Endothelial cell of umbilical vein (primary cell): Measurements from ENCODE around the gene RBKS. TPM values are rescaled to one million over a fixed set of nuclear protein-coding genes. Genes with fewer than 3 reads are reported as not detected.

Source experiments
- BruUV-seq: library from RNA; stranded (reverse); fragments of 400-500 nt; replicated peaks from 2 replicates; lab custom pipeline; 2021; lab: Mats Ljungman, UMichigan
- CTCF ChIA-PET: fragments of 300-600, 350-600 bp; sonication (Branson Sonifier 250); formaldehyde crosslinking; loops from one replicate; lab custom pipeline; 2021; ENCODE audit warnings: antibody characterized with exemption, inconsistent platforms; lab: Charles Lee
- POLR2A ChIA-PET: fragments of 300-600, 350-600 bp; sonication (Branson Sonifier 250); formaldehyde crosslinking; loops from one replicate; lab custom pipeline; 2021; ENCODE audit warnings: antibody characterized with exemption, inconsistent platforms; lab: Charles Lee
- DNase-seq: peaks from one replicate; pipeline ENCODE4 v3.0.0-alpha.2; 2011; ENCODE audit warnings: low read depth, low spot score
- FAIRE-seq: peaks from 2 replicates; lab custom pipeline; 2011; peaks lifted over from hg19 to GRCh38; lab: Jason Lieb, UNC
- H2AFZ ChIP-seq: 2 replicates; pipeline ENCODE4 v1.6.0; 2012; ENCODE audit warnings: low read depth, low read length, control low read depth, inconsistent platforms
- H3K27ac ChIP-seq: 2 replicates; pipeline ENCODE4 v1.5.1; 2011; ENCODE audit warnings: low read depth, mild to moderate bottlenecking, control low read depth, low read length, moderate library complexity; ENCODE audit not compliant: insufficient read depth
- H3K27me3 ChIP-seq, 2 experiments: 2 replicates each; pipeline versions ENCODE4 v1.6.0 to v1.6.1; 2011; ENCODE audit warnings: low read length in 2 of 2, mixed read lengths in 1 of 2; ENCODE audit not compliant: control insufficient read depth in 2 of 2, insufficient read depth in 2 of 2
- H3K36me3 ChIP-seq, 2 experiments: 2 replicates in 1 of 2; 3 replicates in 1 of 2; pipeline ENCODE4 v1.5.1; 2011; ENCODE audit warnings: low read length in 2 of 2, mild to moderate bottlenecking in 1 of 2, moderate library complexity in 1 of 2; ENCODE audit not compliant: control insufficient read depth in 2 of 2, insufficient read depth in 2 of 2; ENCODE audit errors: extremely low read depth in 1 of 2
- H3K4me1 ChIP-seq: 3 replicates; pipeline ENCODE4 v1.5.1; 2011; ENCODE audit warnings: mild to moderate bottlenecking, low read length; ENCODE audit not compliant: control insufficient read depth, insufficient read depth; ENCODE audit errors: extremely low read depth
- H3K4me2 ChIP-seq: 2 replicates; pipeline ENCODE4 v1.6.1; 2011; ENCODE audit warnings: low read length, control low read depth, mixed read lengths; ENCODE audit not compliant: insufficient read depth
- H3K4me3 ChIP-seq, 3 experiments: fragments of 200-600 bp in 1 of 3; sonication (generic), shearing (Covaris generic) in 1 of 3; replicated peaks in 1 of 3; 2 replicates each; pipeline ENCODE4 v1.5.1; 2011 to 2016; ENCODE audit warnings: control low read depth in 3 of 3, low read length in 3 of 3, mild to moderate bottlenecking in 2 of 3, inconsistent platforms in 1 of 3, low read depth in 1 of 3, moderate library complexity in 1 of 3; ENCODE audit not compliant: insufficient read depth in 1 of 3
- H3K79me2 ChIP-seq: 2 replicates; pipeline ENCODE4 v1.6.0; 2012; ENCODE audit warnings: low read length, inconsistent platforms; ENCODE audit not compliant: control insufficient read depth, insufficient read depth
- H3K9ac ChIP-seq: replicated peaks from 2 replicates; pipeline ENCODE3; 2011; ENCODE audit warnings: low read length, control low read depth; ENCODE audit not compliant: insufficient read depth; ENCODE audit errors: extremely low read depth
- H3K9me1 ChIP-seq: replicated peaks from 3 replicates; pipeline ENCODE4 v1.6.0; 2011; ENCODE audit warnings: mild to moderate bottlenecking, low read length; ENCODE audit not compliant: control insufficient read depth, insufficient read depth; ENCODE audit errors: extremely low read depth
- H3K9me3 ChIP-seq: replicated peaks from 2 replicates; pipeline ENCODE4 v1.5.1; 2012; ENCODE audit warnings: low read length, inconsistent platforms; ENCODE audit not compliant: control insufficient read depth, insufficient read depth
- H4K20me1 ChIP-seq: replicated peaks from 2 replicates; pipeline ENCODE3; 2011; ENCODE audit warnings: mild to moderate bottlenecking, low read length; ENCODE audit not compliant: control insufficient read depth, insufficient read depth; ENCODE audit errors: extremely low read depth
- EZH2 ChIP-seq: IDR thresholded peaks from 2 replicates; pipeline ENCODE4 v1.6.1; 2012; ENCODE audit warnings: borderline replicate concordance, low read depth, mild to moderate bottlenecking, moderate library complexity, low read length, inconsistent platforms; ENCODE audit not compliant: severe bottlenecking
- GATA2 ChIP-seq: IDR thresholded peaks from 2 replicates; pipeline ENCODE4 v1.7.0; 2011; ENCODE audit warnings: low read depth, mild to moderate bottlenecking, moderate library complexity, mixed read lengths, low read length; ENCODE audit not compliant: insufficient read length, insufficient read depth
- JUN ChIP-seq: IDR thresholded peaks from 2 replicates; pipeline ENCODE4 v1.6.1; 2011; ENCODE audit warnings: borderline replicate concordance, low read depth; ENCODE audit not compliant: insufficient read length, insufficient read depth
- dilution Hi-C: fragments of 300-500 bp; cut with MboI; formaldehyde crosslinking; loops from one replicate; pipeline ENCODE4 v1.15.0; 2019; ENCODE audit warnings: low sequenced_read_pairs; ENCODE audit not compliant: extremely low pct_ligation_motif_present
- intact Hi-C: fragments of 100-400 bp; cut with micrococcal nuclease; formaldehyde crosslinking; loops from one replicate; pipeline ENCODE4 v1.10.0; 2022
- polyA plus RNA-seq, 4 experiments: library from polyadenylated mRNA; depleted of rRNA in 3 of 4; stranded (reverse) in 3 of 4; unstranded in 1 of 4; fragments of >200 nt; gene quantifications; 2 replicates each; pipeline versions ENCODE4 v1.2.1 to v1.2.3, GENCODE V29; 2011 to 2012; ENCODE audit warnings: missing spikeins in 1 of 4
- total RNA-seq: library from RNA; stranded (reverse); gene quantifications from 2 replicates; pipeline ENCODE4 v1.2.3, GENCODE V29; 2021
- TF ChIP-seq, protein P1 (sequence below): IDR thresholded peaks from 2 replicates; pipeline ENCODE4 v1.6.1; 2011; ENCODE audit not compliant: insufficient read depth, insufficient read length

Gene RBKS
- total and polyA plus RNA-seq, 2 donors (not counting 3 experiments of a cell fraction or from before 2014, with no cell fraction given): 0.64 to 1.8 TPM

DNA sequence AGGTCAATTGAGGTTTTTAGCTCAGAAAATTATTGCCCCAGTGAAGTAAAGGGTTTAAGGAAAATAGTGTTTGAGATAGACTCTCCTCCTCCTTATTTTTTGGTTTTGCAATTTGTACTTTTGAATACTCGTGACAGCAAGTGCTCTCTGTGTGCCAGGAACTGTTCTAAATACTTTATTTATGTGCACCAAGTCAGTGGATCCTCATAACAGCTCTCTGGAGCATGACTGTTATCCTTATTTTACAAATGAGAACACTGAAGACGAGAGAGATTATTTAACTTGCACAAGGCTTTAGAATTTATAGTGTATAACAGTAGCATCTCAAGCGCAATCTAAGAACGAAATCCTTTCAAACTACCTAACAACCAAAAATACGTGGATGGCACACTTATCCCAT lies 25.0 kb upstream of the RBKS start:
- dilution Hi-C loops: no loop called here
- BruUV-seq: no TSS peak
- no peak overlapping the region for H3K4me3 ChIP-seq
- ChIA-PET POLR2A (no interaction called here), CTCF (no interaction called here)
- no peaks in the 10 kb centered on the region for H3K9me1 ChIP-seq
- no peak for DNase-seq
- H3K9me3 ChIP-seq: no peaks in the 10 kb centered on the region
- H4K20me1 ChIP-seq: no peaks in the 10 kb centered on the region
- no peak overlapping the region for H2AFZ ChIP-seq
- H3K4me2 ChIP-seq: no peak overlapping the region
- H3K27me3 ChIP-seq: no peaks in the 10 kb centered on the region
- H3K27ac ChIP-seq: no peak overlapping the region
- intact Hi-C loops: no loop called here
- H3K79me2 ChIP-seq: no peaks in the 10 kb centered on the region
- no peaks in the 10 kb centered on the region for H3K36me3 ChIP-seq
- H3K4me1 ChIP-seq: peaks cover 6% of the 10 kb centered on the region
- H3K9ac ChIP-seq: no peak overlapping the region
- no peak for FAIRE-seq
- no peak for TF ChIP-seq GATA2
- TF ChIP-seq, protein P1, sequence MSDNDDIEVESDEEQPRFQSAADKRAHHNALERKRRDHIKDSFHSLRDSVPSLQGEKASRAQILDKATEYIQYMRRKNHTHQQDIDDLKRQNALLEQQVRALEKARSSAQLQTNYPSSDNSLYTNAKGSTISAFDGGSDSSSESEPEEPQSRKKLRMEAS: no peak
- TF ChIP-seq EZH2: no peak
- TF ChIP-seq JUN: no peak

DNA sequence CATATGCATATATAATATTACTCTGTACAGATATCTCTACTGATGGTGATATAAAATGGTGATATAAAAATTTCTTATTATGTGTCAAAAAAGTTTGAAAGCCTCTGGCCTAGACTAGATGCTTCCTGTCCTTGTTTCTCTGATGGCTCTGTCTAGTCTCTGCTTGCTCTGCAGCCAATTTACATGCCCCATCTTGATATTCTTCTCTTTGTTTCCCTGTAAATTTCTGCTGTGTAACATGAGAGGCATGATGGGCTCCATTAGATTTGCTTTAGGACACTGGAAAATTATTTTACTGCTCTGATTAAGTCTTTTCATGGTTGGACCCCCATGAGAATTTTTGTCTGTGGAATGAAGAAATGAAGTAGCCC lies 24.6 kb upstream of the RBKS start:
- H3K27me3 ChIP-seq: no peaks in the 10 kb centered on the region
- dilution Hi-C loops (no loop called here), intact Hi-C loops (no loop called here)
- FAIRE-seq: no peak
- H3K4me2 ChIP-seq: no peak overlapping the region
- POLR2A ChIA-PET: no interaction called here
- BruUV-seq: no TSS peak
- H3K4me3 ChIP-seq: no peak overlapping the region
- TF ChIP-seq EZH2 (no peak), JUN (no peak)
- TF ChIP-seq, protein P1: no peak
- no peak for DNase-seq
- H2AFZ ChIP-seq: no peak overlapping the region
- CTCF ChIA-PET: interaction anchor here (1.1 kb wide), 1 partner anchor 20 kb away, joined by 3 read pairs; no protein-coding TSS in a partner anchor
- no peaks in the 10 kb centered on the region for H3K9me3 ChIP-seq
- no peak overlapping the region for H3K27ac ChIP-seq
- H3K79me2 ChIP-seq: no peaks in the 10 kb centered on the region
- no peak overlapping the region for H3K9ac ChIP-seq
- no peaks in the 10 kb centered on the region for H3K36me3 ChIP-seq
- peaks cover 2% of the 10 kb centered on the region for H3K4me1 ChIP-seq
- no peaks in the 10 kb centered on the region for H4K20me1 ChIP-seq
- H3K9me1 ChIP-seq: no peaks in the 10 kb centered on the region
